Neuronal stem cell (in vitro differentiated cells): ENCODE results near the gene DNAAF8.

ENCODE experiments used
- DNase-seq: peaks from one replicate; pipeline ENCODE4 v3.0.0-alpha.2; 2013; ENCODE audit warnings: low spot score
- H2AFZ ChIP-seq: one replicate; pipeline ENCODE4 v1.6.1; 2013; ENCODE audit warnings: mild to moderate bottlenecking, low read length, inconsistent platforms
- H2AK5ac ChIP-seq: 2 replicates; pipeline ENCODE4 v1.6.1; 2013; ENCODE audit warnings: low read depth, mild to moderate bottlenecking, inconsistent platforms, low read length, moderate library complexity, mixed read lengths
- H2BK120ac ChIP-seq: 2 replicates; pipeline ENCODE4 v1.6.1; 2013; ENCODE audit warnings: low read depth, mild to moderate bottlenecking, inconsistent platforms, low read length, moderate library complexity, mixed read lengths
- H2BK12ac ChIP-seq: one replicate; pipeline ENCODE4 v1.6.1; 2013; ENCODE audit warnings: low read length, inconsistent platforms
- H2BK15ac ChIP-seq: 2 replicates; pipeline ENCODE4 v1.6.1; 2013; ENCODE audit warnings: mild to moderate bottlenecking, low read length, inconsistent platforms, mixed read lengths
- H2BK5ac ChIP-seq: one replicate; pipeline ENCODE4 v1.6.1; 2013; ENCODE audit warnings: inconsistent platforms, mild to moderate bottlenecking, low read length, moderate library complexity
- H3K14ac ChIP-seq: one replicate; pipeline ENCODE4 v1.6.1; 2013; ENCODE audit warnings: low read length, inconsistent platforms
- H3K18ac ChIP-seq: 2 replicates; pipeline ENCODE4 v1.6.1; 2013; ENCODE audit warnings: low read length, inconsistent platforms
- H3K23ac ChIP-seq: 2 replicates; pipeline ENCODE4 v1.6.1; 2013; ENCODE audit warnings: low read depth, mild to moderate bottlenecking, mixed read lengths, low read length, inconsistent platforms; ENCODE audit not compliant: poor library complexity
- H3K27ac ChIP-seq: replicated peaks from 3 replicates; pipeline ENCODE4 v1.5.1; 2013; ENCODE audit warnings: low read length, inconsistent platforms
- H3K27me3 ChIP-seq, 3 experiments: 2 replicates each; pipeline ENCODE4 v1.6.1; 2013; ENCODE audit warnings: low read length in 3 of 3, mild to moderate bottlenecking in 2 of 3, inconsistent platforms in 1 of 3, low read depth in 1 of 3, mixed read lengths in 1 of 3, moderate library complexity in 1 of 3; ENCODE audit not compliant: control insufficient read depth in 3 of 3, insufficient read depth in 3 of 3
- H3K36me3 ChIP-seq, 2 donors: replicated peaks in 1 of 2; 2 replicates each; pipeline ENCODE4 v1.6.1; 2013; ENCODE audit warnings: low read length in 2 of 2; ENCODE audit not compliant: control insufficient read depth in 2 of 2, insufficient read depth in 2 of 2
- H3K4ac ChIP-seq: 2 replicates; pipeline ENCODE4 v1.6.1; 2013; ENCODE audit warnings: inconsistent platforms, mild to moderate bottlenecking, low read length, moderate library complexity
- H3K4me1 ChIP-seq, 2 donors: 1 replicate in 1 of 2; 2 replicates in 1 of 2; pipeline ENCODE4 v1.6.1; 2013; ENCODE audit warnings: low read length in 2 of 2, low read depth in 1 of 2; ENCODE audit not compliant: control insufficient read depth in 2 of 2, insufficient read depth in 1 of 2
- H3K4me2 ChIP-seq: one replicate; pipeline ENCODE4 v1.6.1; 2013; ENCODE audit warnings: mild to moderate bottlenecking, low read length, inconsistent platforms; ENCODE audit not compliant: insufficient read depth, poor library complexity, severe bottlenecking
- H3K4me3 ChIP-seq, 2 donors: 2 replicates each; pipeline ENCODE4 v1.5.1; 2013; ENCODE audit warnings: low read length in 2 of 2, mild to moderate bottlenecking in 2 of 2, inconsistent platforms in 1 of 2, moderate library complexity in 1 of 2
- H3K79me1 ChIP-seq: one replicate; pipeline ENCODE4 v1.6.1; 2013; ENCODE audit warnings: low read depth, mild to moderate bottlenecking, inconsistent platforms, low read length, moderate library complexity
- H3K9ac ChIP-seq: one replicate; pipeline ENCODE4 v1.6.1; 2013; ENCODE audit warnings: mild to moderate bottlenecking, low read depth, low read length, inconsistent platforms; ENCODE audit not compliant: poor library complexity
- H3K9me3 ChIP-seq, 2 donors: replicated peaks in 1 of 2; 2 replicates each; pipeline versions ENCODE3 to v1.6.1; 2013; ENCODE audit warnings: low read length in 2 of 2, mild to moderate bottlenecking in 2 of 2, inconsistent platforms in 1 of 2, low read depth in 1 of 2, mixed read lengths in 1 of 2, moderate library complexity in 1 of 2; ENCODE audit not compliant: control insufficient read depth in 2 of 2, insufficient read depth in 1 of 2
- H4K8ac ChIP-seq: one replicate; pipeline ENCODE4 v1.6.1; 2013; ENCODE audit warnings: low read depth, mild to moderate bottlenecking, inconsistent platforms, low read length, moderate library complexity
- H4K91ac ChIP-seq: one replicate; pipeline ENCODE4 v1.6.1; 2013; ENCODE audit warnings: low read length, low read depth, mild to moderate bottlenecking, inconsistent platforms; ENCODE audit not compliant: poor library complexity
- WGBS, 2 donors: extraction: QIAGEN DNeasy Blood & Tissue Kit; methylation state at CpG; one replicate each; pipeline ENCODE4 v1.1.7; 2013; ENCODE audit warnings: missing lambda C conversion rate in 2 of 2, mixed read lengths in 1 of 2; ENCODE audit not compliant: insufficient read length in 2 of 2, insufficient replicate concordance in 1 of 2; ENCODE audit errors: extremely low coverage in 2 of 2; 5-methylcytosine and 5-hydroxymethylcytosine counted together

The DNAAF8 gene

GRCh38 chr16:4686497-4687210 lies 47.7 kb upstream of the DNAAF8 start:
- WGBS, 2 donors: no CpG with 5 or more reads among the region's 27 CpGs
- Histone ChIP-seq H3K36me3 (peaks cover 17 to 79% of the 10 kb centered on the region in 2 donors), H3K27ac (no peak overlapping the region), H3K23ac (no peak overlapping the region), H3K4me3 (no peak overlapping the region), H3K9me3 (peaks cover 0 to 2% of the 10 kb centered on the region in 2 donors), H2AFZ (no peak overlapping the region), H4K91ac (no peak overlapping the region), H2BK15ac (no peak overlapping the region), H3K9ac (no peak overlapping the region), H3K4me2 (no peak overlapping the region), H4K8ac (no peak overlapping the region), H3K79me1 (no peaks in the 10 kb centered on the region), H3K4ac (no peak overlapping the region), H2BK5ac (peak overlapping the region; percentile 39), H3K4me1 (no peaks in the 10 kb centered on the region), H2BK12ac (peak overlapping the region; percentile 84), H3K27me3 (no peaks in the 10 kb centered on the region), H3K14ac (no peak overlapping the region), H3K18ac (no peak overlapping the region), H2BK120ac (no peak overlapping the region), H2AK5ac (no peak overlapping the region)
- no peak for DNase-seq

- Histone ChIP-seq H3K23ac (no peak overlapping the region), H3K4me3 (no peak overlapping the region), H2BK12ac (no peak overlapping the region), H4K8ac (no peak overlapping the region), H3K4ac (no peak overlapping the region), H4K91ac (no peak overlapping the region), H3K4me1 (no peaks in the 10 kb centered on the region), H2BK5ac (no peak overlapping the region), H3K18ac (no peak overlapping the region), H3K27ac (no peak overlapping the region), H3K4me2 (no peak overlapping the region), H3K27me3 (no peaks in the 10 kb centered on the region), H2BK15ac (no peak overlapping the region), H3K9me3 (peaks cover 0 to 2% of the 10 kb centered on the region in 2 donors), H3K36me3 (peaks cover 12 to 72% of the 10 kb centered on the region in 2 donors), H3K14ac (no peak overlapping the region), H2AFZ (no peak overlapping the region), H3K9ac (no peak overlapping the region), H2BK120ac (no peak overlapping the region), H2AK5ac (no peak overlapping the region), H3K79me1 (no peaks in the 10 kb centered on the region)
- DNase-seq: no peak
- WGBS, 2 donors: no CpG with 5 or more reads among the region's 8 CpGs
Measured at GRCh38 chr16:4687416-4687815, 46.9 kb upstream of the DNAAF8 start.

- Histone ChIP-seq H2BK12ac (no peak overlapping the region), H3K4me1 (peaks cover 0 to 6% of the 10 kb centered on the region in 2 donors), H3K4me2 (no peak overlapping the region), H2BK5ac (no peak overlapping the region), H2BK120ac (no peak overlapping the region), H3K23ac (peak overlapping the region; percentile 85), H3K27ac (no peak overlapping the region), H3K18ac (no peak overlapping the region), H3K27me3 (no peaks in the 10 kb centered on the region), H3K4ac (no peak overlapping the region), H3K4me3 (no peak overlapping the region), H2BK15ac (no peak overlapping the region), H3K79me1 (no peaks in the 10 kb centered on the region), H3K9ac (peak overlapping the region; percentile 72), H2AK5ac (no peak overlapping the region), H3K36me3 (peaks cover 12 to 65% of the 10 kb centered on the region in 2 donors), H3K9me3 (peaks cover 0 to 2% of the 10 kb centered on the region in 2 donors), H2AFZ (no peak overlapping the region), H3K14ac (peak overlapping the region; percentile 56), H4K91ac (no peak overlapping the region), H4K8ac (no peak overlapping the region)
- no peak for DNase-seq
- WGBS, 2 donors: no CpG with 5 or more reads among the region's 39 CpGs
Measured at GRCh38 chr16:4687946-4688673, 46.2 kb upstream of the DNAAF8 start.

DNA sequence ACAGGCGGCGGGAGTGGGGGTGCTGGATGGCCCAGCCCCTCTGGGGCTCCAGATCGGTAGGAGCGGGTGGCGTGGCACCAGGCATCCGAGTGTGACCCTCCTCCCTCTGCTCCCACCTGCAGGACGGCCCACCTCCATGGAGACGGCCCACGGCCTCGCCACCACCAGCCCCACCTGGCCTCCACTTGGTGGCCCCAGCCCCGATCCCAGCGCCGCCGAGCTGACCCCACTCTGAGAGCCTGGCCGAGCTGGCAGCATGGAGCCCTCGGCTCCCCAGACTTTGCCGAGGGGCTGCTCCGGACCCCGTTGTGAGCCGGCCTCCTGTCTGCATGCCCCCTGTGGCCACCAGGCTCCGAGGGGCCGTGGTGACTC lies 45.7 kb upstream of the DNAAF8 start:
- Histone ChIP-seq H3K18ac (no peak overlapping the region), H2AK5ac (no peak overlapping the region), H3K27ac (no peak overlapping the region), H3K14ac (no peak overlapping the region), H3K4me1 (peaks cover 0 to 6% of the 10 kb centered on the region in 2 donors), H3K4me2 (no peak overlapping the region), H2BK5ac (no peak overlapping the region), H3K4ac (no peak overlapping the region), H3K27me3 (no peaks in the 10 kb centered on the region), H2BK12ac (no peak overlapping the region), H4K8ac (no peak overlapping the region), H3K4me3 (no peak overlapping the region), H3K23ac (peak overlapping the region; percentile 85), H2BK120ac (no peak overlapping the region), H2BK15ac (no peak overlapping the region), H3K9ac (no peak overlapping the region), H3K9me3 (peaks cover 0 to 2% of the 10 kb centered on the region in 2 donors), H3K79me1 (peaks cover 1% of the 10 kb centered on the region), H2AFZ (no peak overlapping the region), H4K91ac (no peak overlapping the region), H3K36me3 (peaks cover 12 to 59% of the 10 kb centered on the region in 2 donors)
- no CpG with 5 or more reads among the region's 22 CpGs for WGBS, 2 donors
- no peak for DNase-seq
